Fibroblast of skin of right quadriceps (primary cell): Measurements from ENCODE around the gene MRRF.
A peak's percentile ranks its signal among the peaks of the same experiment; 100 is the strongest.

Experiments used
- DNase-seq: peaks from one replicate; pipeline ENCODE4 v3.0.0-alpha.2; 2013

The MRRF gene

GRCh38 chr9:122333169-122333808 is 68.6 kb downstream of the MRRF start:
- no peak for DNase-seq

DNA sequence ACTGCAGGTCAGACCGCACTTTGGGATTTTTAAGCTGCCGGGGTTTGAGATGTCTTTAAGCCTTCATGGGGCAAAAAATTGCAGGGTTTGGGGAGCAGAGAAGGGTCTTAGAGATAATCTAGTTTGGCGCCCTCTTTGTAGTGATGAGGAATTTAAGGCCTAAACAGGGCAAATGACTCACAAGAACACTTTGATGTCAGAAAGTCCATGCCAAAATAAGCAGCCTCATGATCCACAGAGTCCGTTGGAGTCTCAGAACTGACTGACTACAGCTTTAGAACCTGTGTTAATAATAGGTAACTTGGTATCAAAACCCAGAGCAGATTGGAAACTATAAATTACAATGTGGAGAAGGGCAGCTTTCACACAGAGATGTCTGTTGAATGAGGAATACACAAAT is 70.2 kb downstream of the MRRF start:
- DNase-seq, result no peak

DNA sequence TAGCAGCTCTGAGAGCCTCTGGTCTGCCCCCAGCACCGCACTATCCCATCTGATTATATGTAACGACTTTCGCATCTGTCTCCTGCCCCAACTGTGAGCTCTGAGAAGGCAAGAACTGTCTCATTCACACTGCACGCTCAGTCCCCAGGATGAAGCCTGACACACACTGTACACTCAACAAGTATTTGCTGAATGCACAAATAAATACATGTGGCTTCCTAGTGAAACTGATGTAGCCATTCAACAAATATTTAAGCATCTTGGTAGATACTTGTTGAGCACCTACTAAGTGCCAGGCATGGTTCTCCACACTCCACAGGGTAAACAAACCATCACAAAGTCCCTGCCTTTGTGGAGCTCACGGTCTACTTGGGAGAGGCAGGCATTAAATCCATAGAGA is 71.5 kb downstream of the MRRF start:
- DNase-seq, result no peak

- no peak for DNase-seq
Measured at GRCh38 chr9:122336866-122337555, 72.3 kb downstream of the MRRF start.

DNA sequence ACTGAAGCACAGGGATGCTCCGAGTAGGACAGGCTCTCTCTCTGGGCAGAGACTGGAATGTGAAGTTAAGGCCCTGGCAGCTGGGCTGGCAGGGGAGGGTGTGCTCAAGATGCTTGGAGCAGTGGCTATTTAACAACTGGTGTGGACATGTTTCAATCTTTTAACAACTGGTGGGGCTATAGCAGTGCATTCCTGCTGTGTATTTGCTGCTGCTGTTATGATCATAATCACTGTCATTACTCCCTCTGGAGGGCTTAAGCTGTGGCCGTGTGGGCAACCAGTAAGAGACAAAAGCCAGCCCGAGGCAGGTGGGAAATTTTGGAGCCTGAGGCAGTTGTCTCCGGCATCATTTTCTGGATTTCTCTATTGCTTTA is 72.9 kb downstream of the MRRF start:
- no peak for DNase-seq

GRCh38 chr9:122338536-122338935 is 73.9 kb downstream of the MRRF start:
- no peak for DNase-seq

- no peak for DNase-seq
Measured at GRCh38 chr9:122338994-122339393, 74.3 kb downstream of the MRRF start.

DNA sequence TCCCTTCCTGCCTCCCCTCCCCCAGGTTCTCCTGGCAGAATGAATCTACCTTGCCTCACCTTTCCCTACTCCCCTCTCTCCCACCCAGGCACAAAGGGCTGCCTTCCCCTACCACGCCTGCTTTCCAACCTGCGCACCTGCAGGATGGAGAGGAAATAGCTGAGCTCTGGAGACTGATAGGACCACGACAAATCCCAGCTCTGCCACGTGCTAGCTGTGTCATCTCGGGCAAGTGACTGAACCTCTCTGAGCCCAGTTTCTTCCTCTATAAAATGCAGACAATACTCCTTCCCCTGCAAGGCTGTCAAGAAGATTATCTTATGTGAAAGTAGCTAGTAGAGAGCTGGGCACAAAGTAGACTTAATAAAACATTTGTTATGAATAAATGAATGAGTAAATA is 74.9 kb downstream of the MRRF start:
- no peak for DNase-seq

GRCh38 chr9:122340161-122340560 is 75.5 kb downstream of the MRRF start:
- no peak for DNase-seq

GRCh38 chr9:122342323-122343050 is 77.8 kb downstream of the MRRF start:
- DNase-seq, result no peak

DNA sequence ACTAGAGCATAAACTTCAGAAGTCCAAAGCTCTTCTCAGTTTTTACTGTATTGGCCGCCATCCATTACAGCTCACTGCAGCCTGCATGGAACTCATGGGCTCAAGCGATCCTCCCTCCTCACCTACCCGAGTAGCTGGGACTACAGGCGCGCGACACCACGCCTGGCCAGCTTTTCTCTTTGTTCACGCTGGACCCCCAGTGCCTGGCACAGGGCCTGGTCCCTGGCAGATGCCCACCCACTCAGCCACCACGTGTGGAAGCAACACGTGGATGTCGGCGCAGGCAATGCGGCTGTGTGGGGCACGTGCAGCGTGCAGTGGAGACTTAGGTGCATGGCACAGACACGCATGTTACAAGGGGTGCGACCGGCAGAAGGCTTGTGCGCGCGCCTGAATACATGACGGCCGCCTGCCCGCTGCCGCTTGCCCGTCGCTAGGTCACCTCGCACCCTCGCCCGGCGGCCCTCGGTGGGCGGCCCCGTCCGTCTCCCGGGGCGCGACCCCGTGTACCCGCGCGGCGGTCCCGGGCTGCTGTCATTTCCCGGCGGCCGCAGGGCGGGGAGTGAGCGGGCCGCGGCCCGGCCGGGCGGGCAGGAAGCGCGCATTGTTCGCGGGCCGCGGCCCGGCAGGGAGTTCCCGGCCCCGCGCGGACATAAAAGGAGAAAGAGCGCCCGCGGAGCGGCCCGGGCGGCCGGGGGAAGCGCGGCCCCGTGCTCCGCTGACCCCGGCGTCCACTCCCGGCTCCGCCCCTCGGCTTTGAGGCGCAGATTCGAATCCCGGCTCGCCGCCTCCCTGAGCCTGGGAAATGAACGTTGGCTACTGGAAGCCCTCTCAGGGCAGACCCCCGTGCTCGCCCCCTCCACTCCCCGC is 82.0 kb downstream of the MRRF start:
- no peak for DNase-seq

- DNase-seq, result no peak
Measured at GRCh38 chr9:122347348-122348287, 82.9 kb downstream of the MRRF start.

DNA sequence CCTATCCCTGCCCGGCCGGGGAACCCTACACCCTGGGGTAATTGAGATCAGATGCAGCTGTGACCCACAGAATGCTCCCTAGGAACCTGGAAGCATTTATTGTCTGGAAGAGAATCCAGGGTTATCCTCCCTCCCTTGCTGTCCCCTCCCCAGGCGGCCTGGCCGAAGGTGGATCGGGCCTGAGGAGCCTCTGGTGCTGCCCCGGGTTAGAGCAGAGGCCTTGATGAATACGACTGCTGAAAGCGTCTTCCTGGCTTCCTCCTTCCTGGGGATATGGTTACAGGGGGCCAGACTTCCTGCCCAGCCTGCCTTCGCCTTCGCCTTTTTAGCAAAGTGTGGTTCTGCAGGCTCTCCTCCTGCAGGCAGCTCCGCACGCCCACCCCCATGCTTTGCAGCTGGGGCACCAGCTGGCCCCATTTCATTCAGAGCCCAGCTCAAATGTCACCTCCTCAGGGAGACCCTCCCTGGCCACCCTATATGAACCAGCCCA is 83.7 kb downstream of the MRRF start:
- no peak for DNase-seq

DNA sequence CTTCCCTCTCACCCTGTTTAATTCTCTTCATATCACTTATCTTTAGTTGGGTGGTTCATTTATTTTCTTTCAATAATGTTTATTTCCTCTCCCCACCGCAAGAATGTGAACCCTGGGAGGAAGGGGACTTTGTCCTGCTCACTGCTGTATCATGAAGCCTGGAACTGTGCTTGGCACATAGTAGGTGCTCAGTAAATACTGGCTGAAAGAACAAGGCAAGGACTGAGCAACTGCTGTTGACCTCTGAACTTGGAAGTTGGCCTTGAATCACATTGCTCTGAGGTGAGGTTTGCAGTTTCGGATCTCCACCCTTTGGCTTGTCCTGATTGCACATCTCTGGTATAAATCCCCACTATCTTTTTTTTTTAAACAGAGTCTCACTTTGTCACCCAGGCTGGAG is 84.1 kb downstream of the MRRF start:
- no peak for DNase-seq

DNA sequence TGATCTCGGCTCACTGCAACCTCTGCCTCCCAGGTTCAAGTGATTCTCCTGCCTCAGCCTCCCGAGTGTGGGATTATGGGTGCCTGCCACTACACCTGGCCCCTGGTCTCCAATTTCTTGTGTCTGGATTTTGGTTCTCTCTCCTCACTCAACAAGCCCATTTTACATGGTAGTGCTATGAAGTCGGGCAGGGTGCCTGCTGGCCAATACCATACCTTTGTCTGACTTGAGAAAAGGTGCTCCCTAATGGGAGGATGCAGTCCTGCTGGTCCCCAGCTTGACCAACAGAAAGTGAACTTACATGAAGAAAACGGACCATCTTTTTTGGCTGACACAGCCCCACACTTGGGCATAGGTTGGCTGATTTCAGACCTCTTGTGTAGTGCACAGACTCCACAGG is 84.5 kb downstream of the MRRF start:
- DNase-seq, result no peak

DNA sequence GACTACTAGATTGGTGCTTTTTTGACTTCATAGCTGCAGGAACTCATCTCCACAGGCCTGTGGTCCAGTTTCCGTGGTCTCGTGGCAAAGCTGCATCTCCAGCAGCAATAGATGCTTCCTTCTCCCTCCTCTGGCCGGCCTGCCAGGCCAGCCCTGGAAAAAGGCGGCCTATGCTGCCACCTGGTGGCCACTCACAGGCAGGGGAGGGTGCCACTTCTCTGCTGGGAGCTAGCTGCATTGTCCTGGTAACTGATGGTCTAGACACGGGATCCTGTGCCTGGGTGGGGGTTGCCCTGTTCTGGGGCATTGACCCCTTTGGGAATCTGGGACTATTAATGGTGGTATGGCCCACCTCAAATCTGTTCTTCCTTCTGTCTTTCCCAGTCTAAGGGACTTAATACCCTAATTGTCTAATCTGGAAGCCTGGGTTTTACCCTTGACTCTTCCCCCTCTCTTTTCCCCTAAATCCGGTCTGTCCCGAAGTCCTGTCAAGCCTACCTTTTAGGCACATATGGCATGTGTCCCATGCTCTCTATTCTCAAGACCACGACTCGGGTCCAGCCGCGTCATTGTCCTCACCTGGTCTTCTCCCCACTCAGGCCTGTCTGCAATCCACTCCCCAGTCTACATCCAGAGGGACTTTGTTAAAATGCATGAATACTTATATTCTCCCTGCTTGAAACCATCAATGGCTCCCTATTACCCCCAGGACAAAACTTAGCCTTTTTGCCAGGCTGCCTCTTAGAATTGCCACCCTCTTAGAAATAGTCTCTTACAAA is 86.1 kb downstream of the MRRF start:
- peak; percentile 57 for DNase-seq

GRCh38 chr9:122354536-122355199 is 90.0 kb downstream of the MRRF start:
- DNase-seq, result no peak

DNA sequence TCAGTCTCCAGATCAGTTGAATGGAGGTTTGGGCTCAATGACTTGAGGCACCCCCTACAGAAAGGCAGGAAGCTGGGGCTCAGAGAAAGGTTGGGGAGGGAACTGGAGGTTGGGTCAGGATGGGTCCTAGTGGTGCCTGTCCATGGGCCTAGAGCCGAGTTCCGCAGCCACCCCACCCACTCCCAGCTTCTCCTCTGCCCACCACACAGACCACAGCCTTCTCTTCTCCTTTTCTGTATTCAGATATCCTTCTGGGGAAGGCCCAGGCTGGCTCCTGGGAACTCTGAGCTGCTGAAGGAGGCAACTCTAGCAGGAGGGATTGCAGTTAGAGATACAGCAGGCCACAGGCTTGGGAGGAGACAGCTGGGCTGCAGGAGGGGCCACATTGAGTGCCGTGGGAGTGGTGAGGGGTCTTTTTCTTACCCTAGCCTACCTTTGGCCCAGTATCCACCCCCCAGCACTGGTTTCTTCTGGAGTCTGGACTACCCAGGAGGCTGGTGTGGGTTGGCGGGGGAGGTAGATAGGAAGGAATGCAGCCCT is 90.7 kb downstream of the MRRF start:
- no peak for DNase-seq

DNA sequence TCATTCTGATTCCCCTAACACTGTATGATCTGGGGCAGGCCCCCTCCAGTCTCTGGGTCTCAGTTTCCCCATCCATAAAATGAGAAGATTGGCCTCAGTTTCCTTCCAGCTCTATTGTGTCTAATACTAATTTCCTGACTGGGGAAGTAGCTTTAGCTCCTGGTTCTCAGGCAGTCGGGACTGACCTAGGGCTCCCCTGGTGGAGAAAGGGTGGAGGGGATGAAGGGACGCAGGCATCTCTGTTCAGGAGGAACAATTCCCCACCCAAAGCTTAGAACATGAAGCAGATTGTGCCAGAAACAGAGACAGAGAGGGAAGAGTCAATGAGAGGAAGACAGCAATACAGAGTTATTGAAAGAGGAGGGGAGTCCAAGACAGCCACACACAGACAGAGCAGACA is 91.9 kb downstream of the MRRF start:
- no peak for DNase-seq

DNA sequence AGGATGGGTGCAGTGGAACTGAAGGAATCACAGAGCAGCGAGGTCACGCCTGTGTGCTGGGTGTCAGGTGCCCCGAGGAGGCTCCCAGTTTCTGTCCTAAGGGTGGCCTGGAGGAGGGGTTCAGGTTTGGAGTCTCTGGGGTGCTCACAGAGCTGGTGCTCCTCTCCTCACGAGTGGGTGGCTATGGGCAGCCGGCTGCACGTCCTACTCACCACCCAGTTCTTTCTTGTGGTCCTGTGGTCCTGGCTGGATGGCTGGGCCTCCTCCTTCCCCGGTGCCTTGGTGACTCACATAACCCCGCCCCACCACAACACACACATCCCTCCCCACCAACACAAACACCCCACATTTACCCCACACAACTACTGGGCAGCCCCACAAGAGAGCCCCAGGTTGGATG is 96.2 kb downstream of the MRRF start:
- no peak for DNase-seq
